ENCODE measurements around the gene EVA1A. TPM values are rescaled to one million over a fixed set of nuclear protein-coding genes. Genes with fewer than 3 reads are reported as not detected.
A peak's percentile ranks its signal among the peaks of the same experiment; 100 is the strongest.

The EVA1A gene
- total and polyA plus RNA-seq, 2 donors (not counting 1 experiment from before 2014, with no cell fraction given): 22.8 to 31.7 TPM

DNA sequence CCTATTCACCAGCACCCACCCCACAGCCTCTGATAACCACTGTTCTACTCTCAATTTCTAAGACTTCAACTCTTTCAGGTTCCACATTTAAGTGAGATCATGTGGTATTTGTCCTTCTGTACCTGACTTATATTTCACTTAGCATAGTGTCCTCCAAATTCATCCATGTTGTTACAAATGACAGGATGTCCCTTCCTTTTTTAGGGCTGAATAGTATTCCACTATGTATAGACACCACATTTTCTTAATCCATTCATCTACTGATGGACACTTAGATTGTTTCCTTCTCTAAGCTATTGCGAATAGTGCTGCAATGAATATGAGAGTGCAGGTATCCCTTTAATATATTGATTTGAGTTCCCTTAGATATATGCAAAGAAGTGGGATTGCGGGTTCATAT, 100.1 kb downstream of the EVA1A start:
- H3K27me3 ChIP-seq (ENCODE audit: control insufficient read depth, insufficient read depth, low read length): peaks cover 11% of the 10 kb centered on the region
- H4K20me1 ChIP-seq (ENCODE audit: control insufficient read depth, extremely low read depth, insufficient read depth, low read length): no peaks in the 10 kb centered on the region
- no peaks in the 10 kb centered on the region for H3K79me2 ChIP-seq (ENCODE audit: control insufficient read depth, insufficient read depth, low read length)
- TF ChIP-seq EZH2 (IDR thresholded peaks at IDR 0.05; ENCODE audit: low read length, missing control alignments): no peak
- TF ChIP-seq, protein P1, sequence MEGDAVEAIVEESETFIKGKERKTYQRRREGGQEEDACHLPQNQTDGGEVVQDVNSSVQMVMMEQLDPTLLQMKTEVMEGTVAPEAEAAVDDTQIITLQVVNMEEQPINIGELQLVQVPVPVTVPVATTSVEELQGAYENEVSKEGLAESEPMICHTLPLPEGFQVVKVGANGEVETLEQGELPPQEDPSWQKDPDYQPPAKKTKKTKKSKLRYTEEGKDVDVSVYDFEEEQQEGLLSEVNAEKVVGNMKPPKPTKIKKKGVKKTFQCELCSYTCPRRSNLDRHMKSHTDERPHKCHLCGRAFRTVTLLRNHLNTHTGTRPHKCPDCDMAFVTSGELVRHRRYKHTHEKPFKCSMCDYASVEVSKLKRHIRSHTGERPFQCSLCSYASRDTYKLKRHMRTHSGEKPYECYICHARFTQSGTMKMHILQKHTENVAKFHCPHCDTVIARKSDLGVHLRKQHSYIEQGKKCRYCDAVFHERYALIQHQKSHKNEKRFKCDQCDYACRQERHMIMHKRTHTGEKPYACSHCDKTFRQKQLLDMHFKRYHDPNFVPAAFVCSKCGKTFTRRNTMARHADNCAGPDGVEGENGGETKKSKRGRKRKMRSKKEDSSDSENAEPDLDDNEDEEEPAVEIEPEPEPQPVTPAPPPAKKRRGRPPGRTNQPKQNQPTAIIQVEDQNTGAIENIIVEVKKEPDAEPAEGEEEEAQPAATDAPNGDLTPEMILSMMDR (conservative IDR thresholded peaks at IDR 0.05 in 1 of 2, IDR thresholded peaks at IDR 0.05 in 1 of 2; ENCODE audit: low read depth in 1 of 2, low read length in 2 of 2): no peak
- H3K36me3 ChIP-seq (ENCODE audit: control insufficient read depth, insufficient read depth, low read length): no peaks in the 10 kb centered on the region
- no peak overlapping the region for H3K4me3 ChIP-seq (replicated peaks in 1 of 4; ENCODE audit: control extremely low read depth in 1 of 4, insufficient read depth in 1 of 4, low read depth in 3 of 4, low read length in 4 of 4)
- DNase-seq (ENCODE audit: low read depth in 2 of 2): no peak
- H3K9me3 ChIP-seq (ENCODE audit: control insufficient read depth, insufficient read depth, low read depth, low read length): no peaks in the 10 kb centered on the region
- H3K27ac ChIP-seq (ENCODE audit: insufficient read depth, low read length): no peak overlapping the region
- H3K4me2 ChIP-seq (ENCODE audit: extremely low read depth, insufficient read depth, low read length): no peak overlapping the region
- no peaks in the 10 kb centered on the region for H3K4me1 ChIP-seq (ENCODE audit: control insufficient read depth, extremely low read depth, insufficient read depth, low read length)
- no peak overlapping the region for H2AFZ ChIP-seq (ENCODE audit: low read length)
- no peak overlapping the region for H3K9ac ChIP-seq (ENCODE audit: insufficient read depth, low read length)

DNA sequence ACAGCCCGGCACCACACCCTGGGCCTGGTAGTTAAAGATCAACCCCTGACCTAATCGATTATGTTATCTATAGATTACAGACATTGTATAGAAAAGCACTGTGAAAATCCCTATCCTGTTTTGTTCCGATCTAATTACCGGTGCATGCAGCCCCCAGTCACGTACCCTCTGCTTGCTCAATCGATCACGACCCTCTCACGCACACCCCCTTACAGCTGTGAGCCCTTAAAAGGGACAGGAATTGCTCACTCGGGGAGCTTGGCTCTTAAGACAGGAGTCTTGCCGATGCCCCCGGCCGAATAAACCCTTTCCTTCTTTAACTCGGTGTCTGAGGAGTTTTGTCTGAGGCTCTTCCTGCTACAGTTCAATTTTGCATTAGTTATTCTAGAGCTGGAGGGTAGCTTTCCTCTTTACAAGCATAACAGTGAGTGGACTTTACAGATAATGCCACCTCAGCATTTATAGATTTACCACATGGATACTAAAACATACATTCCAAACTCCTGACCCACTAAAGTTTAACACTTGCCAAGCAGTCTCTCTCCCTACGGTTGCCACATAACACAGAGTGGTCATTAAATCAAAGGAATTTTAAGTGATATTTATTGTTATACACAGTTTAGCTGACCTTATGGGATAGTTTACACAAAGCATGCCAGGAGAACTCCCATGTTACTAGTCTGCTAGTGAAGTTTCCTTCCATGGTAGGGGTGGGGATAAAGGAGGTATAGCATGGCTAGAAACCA, 101.0 kb downstream of the EVA1A start:
- Histone ChIP-seq H4K20me1 (ENCODE audit: control insufficient read depth, extremely low read depth, insufficient read depth, low read length) (no peaks in the 10 kb centered on the region), H3K27ac (ENCODE audit: insufficient read depth, low read length) (no peak overlapping the region), H3K4me1 (ENCODE audit: control insufficient read depth, extremely low read depth, insufficient read depth, low read length) (no peaks in the 10 kb centered on the region), H3K27me3 (ENCODE audit: control insufficient read depth, insufficient read depth, low read length) (peaks cover 11% of the 10 kb centered on the region), H3K9ac (ENCODE audit: insufficient read depth, low read length) (no peak overlapping the region), H2AFZ (ENCODE audit: low read length) (no peak overlapping the region), H3K4me2 (ENCODE audit: extremely low read depth, insufficient read depth, low read length) (no peak overlapping the region), H3K79me2 (ENCODE audit: control insufficient read depth, insufficient read depth, low read length) (no peaks in the 10 kb centered on the region), H3K4me3 (replicated peaks in 1 of 4; ENCODE audit: control extremely low read depth in 1 of 4, insufficient read depth in 1 of 4, low read depth in 3 of 4, low read length in 4 of 4) (no peak overlapping the region), H3K9me3 (ENCODE audit: control insufficient read depth, insufficient read depth, low read depth, low read length) (no peaks in the 10 kb centered on the region), H3K36me3 (ENCODE audit: control insufficient read depth, insufficient read depth, low read length) (no peaks in the 10 kb centered on the region)
- no peak for TF ChIP-seq EZH2 (IDR thresholded peaks at IDR 0.05; ENCODE audit: low read length, missing control alignments)
- TF ChIP-seq, protein P1 (conservative IDR thresholded peaks at IDR 0.05 in 1 of 2, IDR thresholded peaks at IDR 0.05 in 1 of 2; ENCODE audit: low read depth in 1 of 2, low read length in 2 of 2): no peak
- peak; percentile 76 to 83 for DNase-seq (ENCODE audit: low read depth in 2 of 2)

DNA sequence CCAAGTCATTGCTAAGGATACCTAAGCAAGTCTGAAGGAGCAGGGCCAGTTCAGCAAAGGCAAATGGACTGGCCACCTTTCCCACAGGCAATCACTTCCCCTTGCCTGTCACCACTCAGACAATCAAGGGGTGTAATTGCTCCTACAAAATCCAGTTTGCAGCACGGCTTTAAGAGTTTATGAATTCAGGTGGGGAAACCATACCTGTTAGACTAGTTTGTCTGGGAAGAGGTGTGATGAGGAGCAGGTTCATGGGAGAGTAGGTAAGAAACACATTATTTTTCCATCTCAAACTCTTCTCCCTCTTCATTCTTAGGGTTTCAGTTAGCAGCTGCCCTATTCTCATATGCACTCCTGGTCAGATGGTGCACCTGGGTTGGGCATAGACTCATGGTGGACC, 102.5 kb downstream of the EVA1A start:
- Histone ChIP-seq H3K27me3 (ENCODE audit: control insufficient read depth, insufficient read depth, low read length) (peaks cover 11% of the 10 kb centered on the region), H3K79me2 (ENCODE audit: control insufficient read depth, insufficient read depth, low read length) (no peaks in the 10 kb centered on the region), H4K20me1 (ENCODE audit: control insufficient read depth, extremely low read depth, insufficient read depth, low read length) (no peaks in the 10 kb centered on the region), H3K9me3 (ENCODE audit: control insufficient read depth, insufficient read depth, low read depth, low read length) (no peaks in the 10 kb centered on the region), H3K36me3 (ENCODE audit: control insufficient read depth, insufficient read depth, low read length) (no peaks in the 10 kb centered on the region), H3K9ac (ENCODE audit: insufficient read depth, low read length) (no peak overlapping the region), H3K27ac (ENCODE audit: insufficient read depth, low read length) (no peak overlapping the region), H3K4me2 (ENCODE audit: extremely low read depth, insufficient read depth, low read length) (no peak overlapping the region), H2AFZ (ENCODE audit: low read length) (no peak overlapping the region), H3K4me1 (ENCODE audit: control insufficient read depth, extremely low read depth, insufficient read depth, low read length) (no peaks in the 10 kb centered on the region), H3K4me3 (replicated peaks in 1 of 4; ENCODE audit: control extremely low read depth in 1 of 4, insufficient read depth in 1 of 4, low read depth in 3 of 4, low read length in 4 of 4) (no peak overlapping the region)
- DNase-seq (ENCODE audit: low read depth in 2 of 2): no peak
- TF ChIP-seq EZH2 (IDR thresholded peaks at IDR 0.05; ENCODE audit: low read length, missing control alignments): no peak
- TF ChIP-seq, protein P1 (conservative IDR thresholded peaks at IDR 0.05 in 1 of 2, IDR thresholded peaks at IDR 0.05 in 1 of 2; ENCODE audit: low read depth in 1 of 2, low read length in 2 of 2): no peak

Measured in fibroblast of lung (primary cell).